Hepatocyte (in vitro differentiated cells): ENCODE results near the gene STK32A. TPM values are rescaled to one million over a fixed set of nuclear protein-coding genes. Genes with fewer than 3 reads are reported as not detected.

Experiments
- DNase-seq: peaks from one replicate; pipeline ENCODE4 v3.0.0-alpha.2; 2016; ENCODE audit warnings: low spot score
- H2AFZ ChIP-seq: fragments of 200-600 bp; sonication (generic); 2 replicates; pipeline ENCODE4 v1.6.0; 2016; ENCODE audit warnings: antibody characterized with exemption, mild to moderate bottlenecking
- H3K27ac ChIP-seq: fragments of 200-600 bp; sonication (generic); 2 replicates; pipeline ENCODE4 v1.5.1; 2016; ENCODE audit warnings: mild to moderate bottlenecking
- H3K27me3 ChIP-seq: fragments of 200-600 bp; sonication (generic); 2 replicates; pipeline ENCODE4 v1.6.1; 2016
- H3K36me3 ChIP-seq: fragments of 200-600 bp; sonication (generic); replicated peaks from 2 replicates; pipeline ENCODE4 v1.5.1; 2016; ENCODE audit warnings: low read depth; ENCODE audit not compliant: insufficient read depth
- H3K4me1 ChIP-seq: fragments of 200-600 bp; sonication (generic); 2 replicates; pipeline ENCODE4 v1.5.1; 2016; ENCODE audit warnings: mild to moderate bottlenecking, moderate library complexity; ENCODE audit not compliant: insufficient read depth
- H3K4me2 ChIP-seq: fragments of 200-600 bp; sonication (generic); 2 replicates; pipeline ENCODE4 v1.6.0; 2016
- H3K4me3 ChIP-seq: fragments of 200-600 bp; sonication (generic); 2 replicates; pipeline ENCODE4 v1.5.1; 2016; ENCODE audit warnings: mild to moderate bottlenecking
- H3K79me2 ChIP-seq: fragments of 200-600 bp; sonication (generic); 2 replicates; pipeline ENCODE4 v1.6.0; 2017; ENCODE audit warnings: mild to moderate bottlenecking
- H3K9me2 ChIP-seq: fragments of 200-600 bp; sonication (generic); replicated peaks from 2 replicates; pipeline ENCODE4 v1.6.0; 2017; ENCODE audit warnings: mild to moderate bottlenecking; ENCODE audit not compliant: insufficient read depth
- H3K9me3 ChIP-seq: fragments of 200-600 bp; sonication (generic); 2 replicates; pipeline ENCODE4 v1.5.1; 2016; ENCODE audit warnings: low read depth, mild to moderate bottlenecking
- H4K20me1 ChIP-seq: fragments of 200-600 bp; sonication (generic); 2 replicates; pipeline ENCODE4 v1.6.0; 2016; ENCODE audit warnings: mild to moderate bottlenecking; ENCODE audit not compliant: insufficient read depth, poor library complexity, severe bottlenecking
- CTCF ChIP-seq: fragments of 200-600 bp; sonication (generic); IDR thresholded peaks from 2 replicates; pipeline ENCODE4 v1.5.1; 2016; ENCODE audit warnings: antibody characterized with exemption, mild to moderate bottlenecking; ENCODE audit not compliant: poor library complexity
- EZH2 ChIP-seq: fragments of 200-600 bp; sonication (generic); IDR thresholded peaks from 2 replicates; pipeline ENCODE4 v1.6.1; 2016; ENCODE audit warnings: antibody characterized with exemption, mild to moderate bottlenecking, borderline replicate concordance
- EZH2phosphoT487 ChIP-seq: fragments of 200-600 bp; sonication (generic); IDR thresholded peaks from one replicate; pipeline ENCODE4 v1.6.1; 2018; ENCODE audit warnings: antibody characterized with exemption, mild to moderate bottlenecking, low read depth, moderate library complexity; ENCODE audit not compliant: unreplicated experiment, severe bottlenecking
- WGBS: methylation state at CpG from one replicate; pipeline ENCODE4 v1.1.6; 2016; ENCODE audit warnings: low lambda C conversion rate; ENCODE audit errors: missing lambda C conversion rate; 5-methylcytosine and 5-hydroxymethylcytosine counted together
- polyA plus RNA-seq: library from polyadenylated mRNA; unstranded; fragments of >200 nt; fragmentation: Nextera tagmentation; extraction: Ambion mirVana; gene quantifications from 2 replicates; pipeline ENCODE4 v1.2.1, GENCODE V29; 2016
- total RNA-seq: library from RNA; depleted of rRNA; stranded (reverse); fragments of >200 nt; gene quantifications from 2 replicates; pipeline ENCODE4 v1.2.3, GENCODE V29; 2014

The STK32A gene
- total and polyA plus RNA-seq, 2 experiments from 2014 or later = 2.3 to 2.6 TPM

GRCh38 chr5:147430628-147431027 lies 195.8 kb downstream of the STK32A start:
- DNase-seq = no peak
- Histone ChIP-seq H3K79me2 (peaks cover 51% of the 10 kb centered on the region), H4K20me1 (no peaks in the 10 kb centered on the region), H3K9me2 (no peaks in the 10 kb centered on the region), H3K4me2 (no peak overlapping the region), H3K27me3 (no peaks in the 10 kb centered on the region), H3K4me3 (no peak overlapping the region), H2AFZ (no peak overlapping the region), H3K4me1 (peaks cover 49% of the 10 kb centered on the region), H3K9me3 (no peaks in the 10 kb centered on the region), H3K36me3 (no peaks in the 10 kb centered on the region), H3K27ac (peak overlapping the region; percentile 73)
- TF ChIP-seq EZH2 = no peak
- no peak for TF ChIP-seq EZH2phosphoT487
- TF ChIP-seq CTCF = no peak
- WGBS = 66% methylated on average over 2 of the region's 2 CpGs

- Histone ChIP-seq H3K27ac (peak overlapping the region; percentile 73), H3K4me3 (no peak overlapping the region), H3K36me3 (no peaks in the 10 kb centered on the region), H4K20me1 (no peaks in the 10 kb centered on the region), H3K27me3 (no peaks in the 10 kb centered on the region), H2AFZ (no peak overlapping the region), H3K9me3 (no peaks in the 10 kb centered on the region), H3K9me2 (no peaks in the 10 kb centered on the region), H3K79me2 (peaks cover 52% of the 10 kb centered on the region), H3K4me2 (peak overlapping the region; percentile 40), H3K4me1 (peaks cover 49% of the 10 kb centered on the region)
- 45% methylated on average over 3 of the region's 3 CpGs for WGBS
- DNase-seq = no peak
- TF ChIP-seq EZH2 (no peak), CTCF (no peak), EZH2phosphoT487 (no peak)
Observed at GRCh38 chr5:147431586-147431985, 196.8 kb downstream of the STK32A start.

- peak overlapping the region; percentile 73 for H3K27ac ChIP-seq
- H3K79me2 ChIP-seq = peaks cover 52% of the 10 kb centered on the region
- WGBS = 12% methylated on average over 4 of the region's 4 CpGs
- no peaks in the 10 kb centered on the region for H3K27me3 ChIP-seq
- H2AFZ ChIP-seq = no peak overlapping the region
- peaks cover 48% of the 10 kb centered on the region for H3K4me1 ChIP-seq
- H3K9me3 ChIP-seq = no peaks in the 10 kb centered on the region
- no peaks in the 10 kb centered on the region for H3K9me2 ChIP-seq
- no peaks in the 10 kb centered on the region for H4K20me1 ChIP-seq
- no peaks in the 10 kb centered on the region for H3K36me3 ChIP-seq
- no peak for DNase-seq
- no peak overlapping the region for H3K4me3 ChIP-seq
- TF ChIP-seq EZH2phosphoT487 = no peak
- H3K4me2 ChIP-seq = peak overlapping the region; percentile 40
Observed at GRCh38 chr5:147432323-147432722, 197.5 kb downstream of the STK32A start.

GRCh38 chr5:147434049-147434448 lies 199.2 kb downstream of the STK32A start:
- Histone ChIP-seq H3K4me2 (no peak overlapping the region), H3K27ac (peak overlapping the region; percentile 65), H3K9me3 (no peaks in the 10 kb centered on the region), H3K4me1 (peaks cover 40% of the 10 kb centered on the region), H4K20me1 (no peaks in the 10 kb centered on the region), H3K9me2 (no peaks in the 10 kb centered on the region), H2AFZ (no peak overlapping the region), H3K79me2 (peaks cover 52% of the 10 kb centered on the region), H3K4me3 (no peak overlapping the region), H3K36me3 (no peaks in the 10 kb centered on the region), H3K27me3 (no peaks in the 10 kb centered on the region)
- TF ChIP-seq EZH2 = no peak
- TF ChIP-seq EZH2phosphoT487 = no peak
- TF ChIP-seq CTCF = no peak
- no peak for DNase-seq
- WGBS = 48% methylated on average over 3 of the region's 3 CpGs
